Thyroid gland (tissue), 4 donors: ENCODE results near the gene TIMM44.

ENCODE experiments used
- CTCF ChIP-seq, 6 experiments: fragments of 200-600 bp in 3 of 6; fragments of 450-650 bp in 3 of 6; sonication (generic) in 3 of 6; IDR thresholded peaks; one replicate each; pipeline ENCODE4 v1.5.1; 2016 to 2019; ENCODE audit warnings: antibody characterized with exemption in 6 of 6, mild to moderate bottlenecking in 2 of 6, inconsistent platforms in 1 of 6, moderate library complexity in 1 of 6
- POLR2A ChIP-seq, 2 donors: fragments of 450-650 bp; IDR thresholded peaks; one replicate each; pipeline ENCODE4 v1.6.1; 2017; ENCODE audit warnings: antibody characterized with exemption in 2 of 2, mild to moderate bottlenecking in 2 of 2, moderate library complexity in 1 of 2

GRCh38 chr19:7915250-7916102 lies 28.0 kb downstream of the TIMM44 start:
- TF ChIP-seq CTCF (IDR thresholded peaks at IDR 0.05) (no peak), POLR2A (IDR thresholded peaks at IDR 0.05) (no peak)
